DND-41 (cell line): ENCODE data around the gene RHCE.
"Not testable (repeated sequence)": the region's sequence is repeated elsewhere in the genome, so short reads cannot be mapped to it uniquely, and the experiment has no call there.

Experiments used
- ATAC-seq: fragments of 200-7000 bp; cut with Tn5 transposase; 3 replicates; pipeline ENCODE4 v1.9.1; 2021; ENCODE audit warnings: low read depth; ENCODE audit not compliant: insufficient read depth
- DNase-seq: peaks from one replicate; pipeline ENCODE4 v3.0.0-alpha.2; 2020
- H2AFZ ChIP-seq: 2 replicates; pipeline ENCODE4 v1.6.0; 2012; ENCODE audit warnings: low read depth, low read length
- H3K27ac ChIP-seq: 2 replicates; pipeline ENCODE4 v1.5.1; 2012; ENCODE audit warnings: low read length, inconsistent platforms
- H3K27me3 ChIP-seq: fragments of 200-600 bp; sonication (generic); 2 replicates; pipeline ENCODE4 v1.6.0; 2012; ENCODE audit warnings: low read length, mild to moderate bottlenecking, inconsistent platforms; ENCODE audit not compliant: insufficient read depth, poor library complexity
- H3K36me3 ChIP-seq: 2 replicates; pipeline ENCODE4 v1.5.1; 2012; ENCODE audit warnings: low read length, inconsistent platforms; ENCODE audit not compliant: insufficient read depth
- H3K4me1 ChIP-seq: 2 replicates; pipeline ENCODE4 v1.5.1; 2012; ENCODE audit warnings: mild to moderate bottlenecking, low read length; ENCODE audit not compliant: insufficient read depth
- H3K4me2 ChIP-seq: 2 replicates; pipeline ENCODE4 v1.6.0; 2012; ENCODE audit warnings: mild to moderate bottlenecking, moderate library complexity, low read length, inconsistent platforms; ENCODE audit not compliant: insufficient read depth
- H3K4me3 ChIP-seq, 2 experiments: fragments of 200-600 bp in 1 of 2; shearing (Covaris generic) in 1 of 2; 2 replicates each; pipeline ENCODE4 v1.5.1; 2012 to 2016; ENCODE audit warnings: inconsistent platforms in 2 of 2, low read length in 2 of 2, mild to moderate bottlenecking in 2 of 2, low read depth in 1 of 2, moderate library complexity in 1 of 2
- H3K79me2 ChIP-seq: 2 replicates; pipeline ENCODE4 v1.6.0; 2012; ENCODE audit warnings: low read length, inconsistent platforms; ENCODE audit not compliant: insufficient read depth
- H3K9ac ChIP-seq: 2 replicates; pipeline ENCODE4 v1.6.0; 2012; ENCODE audit warnings: low read depth, mild to moderate bottlenecking, inconsistent platforms, low read length, moderate library complexity
- H3K9me3 ChIP-seq: 2 replicates; pipeline ENCODE4 v1.5.1; 2012; ENCODE audit warnings: low read length, moderate library complexity, mild to moderate bottlenecking, inconsistent platforms; ENCODE audit not compliant: insufficient read depth, severe bottlenecking
- H4K20me1 ChIP-seq: 2 replicates; pipeline ENCODE4 v1.6.0; 2012; ENCODE audit warnings: low read length; ENCODE audit not compliant: insufficient read depth
- CTCF ChIP-seq: IDR thresholded peaks from 2 replicates; pipeline ENCODE4 v1.5.1; 2012; ENCODE audit warnings: borderline replicate concordance, low read length, moderate library complexity, mild to moderate bottlenecking; ENCODE audit not compliant: poor library complexity, severe bottlenecking; ENCODE audit errors: extremely low read depth
- EZH2 ChIP-seq: IDR thresholded peaks from 3 replicates; pipeline ENCODE4 v1.6.1; 2012; ENCODE audit warnings: borderline replicate concordance, low read depth, mild to moderate bottlenecking, moderate library complexity, low read length, inconsistent platforms; ENCODE audit not compliant: severe bottlenecking

The RHCE gene

GRCh38 chr1:25371757-25372156 lies 48.9 kb downstream of the RHCE start:
- not testable (repeated sequence) for H3K4me2 ChIP-seq, ATAC-seq, H3K27me3 ChIP-seq, H3K4me1 ChIP-seq, H3K9ac ChIP-seq, H2AFZ ChIP-seq, H3K79me2 ChIP-seq, DNase-seq, H4K20me1 ChIP-seq, H3K27ac ChIP-seq, H3K4me3 ChIP-seq, H3K9me3 ChIP-seq, H3K36me3 ChIP-seq

GRCh38 chr1:25369691-25370271 lies 50.8 kb downstream of the RHCE start:
- not testable (repeated sequence) for H3K9me3 ChIP-seq, ATAC-seq, H3K36me3 ChIP-seq, H3K4me1 ChIP-seq, H3K27me3 ChIP-seq, H3K4me2 ChIP-seq, DNase-seq, H2AFZ ChIP-seq, H3K9ac ChIP-seq, H3K27ac ChIP-seq, H3K4me3 ChIP-seq, H3K79me2 ChIP-seq, H4K20me1 ChIP-seq

GRCh38 chr1:25369241-25369640 lies 51.4 kb downstream of the RHCE start:
- 0 out of 2 replicates have a peak, but pooled peaks cover 2% of the 10 kb centered on the region for H4K20me1 ChIP-seq
- H3K4me3 ChIP-seq, result no peak overlapping the region
- H3K4me1 ChIP-seq, result no peaks in the 10 kb centered on the region
- H3K9me3 ChIP-seq, result no peaks in the 10 kb centered on the region
- no peak overlapping the region for H3K4me2 ChIP-seq
- H3K27ac ChIP-seq, result no peak overlapping the region
- H3K36me3 ChIP-seq, result no peaks in the 10 kb centered on the region
- DNase-seq (no peak), ATAC-seq (no peak)
- no peaks in the 10 kb centered on the region for H3K27me3 ChIP-seq
- no peak overlapping the region for H2AFZ ChIP-seq
- no peak for TF ChIP-seq EZH2
- no peak for TF ChIP-seq CTCF
- no peaks in the 10 kb centered on the region for H3K79me2 ChIP-seq
- no peak overlapping the region for H3K9ac ChIP-seq

GRCh38 chr1:25362634-25363559 lies 57.7 kb downstream of the RHCE start:
- H3K4me1 ChIP-seq, H2AFZ ChIP-seq, H4K20me1 ChIP-seq, H3K9ac ChIP-seq, H3K79me2 ChIP-seq, H3K4me3 ChIP-seq, ATAC-seq, H3K27me3 ChIP-seq, DNase-seq, H3K27ac ChIP-seq, H3K9me3 ChIP-seq, H3K4me2 ChIP-seq: not testable (repeated sequence)
- peaks cover 38% of the 10 kb centered on the region for H3K36me3 ChIP-seq

GRCh38 chr1:25361901-25362300 lies 58.7 kb downstream of the RHCE start:
- ATAC-seq (no peak), DNase-seq (no peak)
- Histone ChIP-seq H3K4me3 (no peak overlapping the region), H3K79me2 (no peaks in the 10 kb centered on the region), H3K4me2 (no peak overlapping the region), H2AFZ (no peak overlapping the region), H3K27ac (no peak overlapping the region), H4K20me1 (0 out of 2 replicates have a peak, but pooled peaks cover 3% of the 10 kb centered on the region), H3K27me3 (no peaks in the 10 kb centered on the region), H3K4me1 (no peaks in the 10 kb centered on the region), H3K9ac (no peak overlapping the region), H3K9me3 (no peaks in the 10 kb centered on the region), H3K36me3 (peaks cover 45% of the 10 kb centered on the region)
- TF ChIP-seq EZH2 (no peak), CTCF (no peak)
